HG02884 (cell line): ENCODE results near the gene TKT.
"Not testable (repeated sequence)": the region's sequence is repeated elsewhere in the genome, so short reads cannot be mapped to it uniquely, and the experiment has no call there.

Experiments used
- ATAC-seq: cut with Tn5 transposase; IDR thresholded peaks from one replicate; pipeline ENCODE4 v1.9.1; 2021; ENCODE audit warnings: mild to moderate bottlenecking, moderate library complexity; ENCODE audit not compliant: unreplicated experiment

The TKT gene

DNA sequence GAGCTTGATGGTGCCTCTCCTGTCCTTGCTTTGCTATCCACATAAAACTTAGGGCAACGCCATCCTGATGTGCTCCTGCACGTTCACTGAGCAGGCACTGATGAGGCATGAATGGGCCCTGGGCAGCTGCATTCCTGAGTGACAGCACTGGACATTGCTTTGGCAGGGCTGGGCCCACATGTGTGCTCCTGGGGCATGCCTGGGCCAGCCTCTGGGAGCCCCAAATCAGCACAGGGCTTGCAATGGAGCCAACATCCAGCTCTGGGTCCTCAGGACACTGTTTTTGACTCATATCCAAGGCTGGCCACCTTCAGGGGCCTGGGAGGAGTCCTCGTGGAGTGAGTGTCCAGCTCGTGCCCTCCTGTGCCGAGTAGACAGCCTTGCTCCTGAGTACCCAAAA is 5.9 kb upstream of the TKT start:
- ATAC-seq: no peak

GRCh38 chr3:53260286-53260785 is 4.5 kb upstream of the TKT start:
- no peak for ATAC-seq

DNA sequence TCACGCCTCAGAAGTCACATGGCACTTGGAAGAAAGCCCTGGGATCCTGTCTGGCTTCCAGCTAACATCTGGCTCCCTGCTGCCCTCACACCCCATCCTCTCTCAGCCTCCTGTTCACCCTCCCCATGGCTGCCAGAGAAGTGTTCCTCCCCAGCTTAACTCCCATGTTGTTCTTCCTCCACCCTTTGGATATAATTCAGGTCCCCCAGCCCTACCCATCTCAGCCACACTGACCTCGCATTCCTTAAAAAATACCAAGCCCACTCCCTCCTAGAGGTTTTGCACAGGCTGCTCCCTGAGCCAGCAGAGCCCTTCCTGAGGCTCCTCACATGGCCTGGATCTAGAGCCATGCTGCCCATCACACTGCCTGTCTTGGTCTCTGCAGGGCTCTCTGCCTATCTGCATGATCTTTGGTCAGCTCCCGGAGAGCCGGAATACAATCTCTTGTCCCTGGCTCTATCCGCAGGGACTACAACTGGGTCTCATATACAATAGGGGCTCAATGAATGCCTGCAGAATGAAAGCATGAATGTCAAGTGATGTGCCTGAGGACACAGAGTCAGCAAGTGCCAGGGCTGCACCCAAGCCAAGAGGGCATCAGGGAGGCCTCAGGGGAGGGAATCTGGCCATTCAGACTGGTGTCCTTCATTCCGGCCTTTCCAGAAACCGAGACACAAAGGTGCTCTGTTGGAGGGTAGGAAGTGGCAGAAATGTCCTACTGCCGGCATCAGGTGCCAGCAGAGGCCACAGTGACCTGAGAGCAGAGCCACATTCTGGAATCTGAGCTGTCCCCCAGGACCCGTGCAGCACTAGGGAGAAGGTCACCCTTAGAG is 3.8 kb upstream of the TKT start:
- ATAC-seq: no peak

DNA sequence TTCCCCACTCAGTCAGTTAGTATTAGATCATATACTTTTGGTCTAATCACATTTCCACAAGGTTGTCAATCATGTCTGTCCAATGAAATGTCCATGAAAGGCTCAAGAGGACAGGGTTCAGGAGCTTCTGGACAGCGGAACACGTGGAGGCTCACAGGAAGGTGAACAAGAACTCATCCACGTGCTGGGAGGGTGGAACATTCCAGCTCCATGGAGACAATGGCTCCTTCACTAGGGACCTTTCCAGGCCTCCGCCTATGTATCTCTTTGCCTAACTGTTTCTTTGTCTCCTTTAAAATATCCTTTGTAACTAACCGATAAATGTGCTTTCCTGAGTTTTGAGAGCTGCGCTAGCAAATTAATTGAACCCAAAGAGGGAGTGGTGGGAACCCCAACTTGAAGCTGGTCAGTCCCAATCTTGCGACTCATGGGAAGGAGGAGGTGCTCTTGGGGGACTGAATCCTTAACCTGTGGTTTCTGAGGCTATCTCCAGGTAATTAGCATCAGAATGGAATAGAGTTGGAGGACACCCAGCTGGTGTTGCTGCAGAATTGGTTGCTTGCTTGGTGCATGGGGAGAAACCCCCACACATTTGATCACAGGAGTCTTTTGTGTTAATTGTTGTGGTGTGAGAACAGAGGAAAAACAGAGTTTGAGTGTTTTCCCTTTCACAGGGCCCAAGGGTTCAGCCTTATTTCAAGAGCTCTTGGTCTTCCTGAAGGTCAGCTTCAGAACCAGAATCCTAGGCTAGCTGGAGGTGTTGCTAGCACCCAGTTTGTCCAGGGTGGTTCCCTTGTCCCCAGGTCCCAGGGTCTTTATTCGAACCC is 3.0 kb upstream of the TKT start:
- ATAC-seq: no peak

DNA sequence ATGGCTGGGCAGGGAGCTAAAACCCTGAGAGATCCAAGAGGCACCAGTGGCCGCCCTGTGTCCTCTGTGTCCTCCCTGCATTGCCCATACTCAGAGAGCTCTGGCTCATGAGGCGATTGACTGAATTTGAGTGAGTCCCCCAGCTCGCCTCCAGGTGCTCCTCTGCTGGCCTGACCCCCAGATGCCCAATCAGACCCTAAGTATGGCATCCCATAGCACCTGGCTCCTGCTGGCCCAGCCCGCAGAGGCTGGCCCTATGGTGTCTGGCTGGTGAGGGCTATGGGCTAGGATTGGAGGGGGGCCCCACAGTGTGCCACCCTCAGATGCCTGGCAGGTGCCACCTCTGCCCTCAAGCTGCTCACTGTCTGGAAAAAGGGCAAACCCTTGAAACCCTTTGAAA is 1.6 kb upstream of the TKT start:
- no peak for ATAC-seq

DNA sequence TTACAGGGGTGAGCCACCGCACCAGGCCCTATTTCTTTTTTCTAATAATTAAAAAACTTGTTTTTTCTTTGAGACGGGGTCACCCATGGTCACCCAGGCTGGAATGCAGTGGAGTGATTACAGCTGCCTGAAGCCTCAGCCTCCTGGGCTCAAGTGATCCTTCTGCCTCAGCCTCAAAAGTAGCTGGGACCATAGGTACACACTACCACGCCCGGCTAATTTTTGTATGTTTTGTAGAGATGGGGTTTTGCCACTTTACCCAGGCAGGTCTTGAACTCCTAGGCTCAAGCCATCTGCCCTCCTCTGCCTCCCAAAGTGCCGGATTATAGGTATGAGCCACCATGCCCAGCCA is 858 bp upstream of the TKT start:
- no peak for ATAC-seq

GRCh38 chr3:53255423-53255774 is 423 bp downstream of the TKT start:
- ATAC-seq: peak; percentile 37

DNA sequence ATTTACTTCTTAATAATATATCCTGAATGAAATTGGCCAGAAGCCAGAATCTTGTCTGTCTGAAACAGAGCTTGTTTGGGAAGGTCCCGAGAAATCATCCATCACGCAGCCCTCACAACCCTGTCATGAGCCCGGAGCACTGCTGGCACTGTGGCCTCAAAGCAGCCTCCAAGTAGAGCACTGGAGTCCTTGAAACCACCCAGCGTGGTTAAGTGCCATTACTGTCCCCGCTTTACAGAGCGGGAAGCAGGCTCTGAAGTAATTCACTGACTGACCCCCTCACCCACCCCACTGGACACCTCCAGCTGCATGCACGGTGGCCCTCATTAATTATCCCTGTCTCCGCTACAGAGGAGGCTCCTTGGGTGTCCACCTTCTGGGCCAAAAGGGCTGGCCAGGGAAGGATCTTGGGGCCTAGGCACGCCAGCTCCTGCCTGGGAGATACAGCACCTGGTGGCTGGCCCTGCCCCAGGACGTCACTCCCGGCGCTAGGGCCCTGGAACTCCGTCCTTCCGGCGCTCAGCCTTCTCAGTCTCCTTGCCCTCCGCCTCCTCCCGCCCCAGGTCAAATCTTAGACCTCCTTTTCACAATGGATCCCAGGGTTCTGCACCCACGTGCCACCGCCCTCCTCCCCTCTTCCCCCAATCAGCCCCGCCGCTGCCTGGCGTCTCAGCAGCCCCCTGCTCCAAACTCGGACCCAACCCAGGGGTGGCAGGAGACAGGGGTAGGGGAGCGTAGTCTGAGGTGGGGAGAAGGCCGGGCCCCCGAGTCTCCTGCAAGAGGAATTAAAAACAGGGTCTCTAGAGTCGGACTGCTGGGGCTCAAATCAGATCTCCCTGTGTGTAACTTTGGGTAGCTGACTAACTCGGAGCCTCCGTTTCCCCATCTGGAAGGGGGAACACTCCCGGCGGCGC is 1.1 kb downstream of the TKT start:
- no peak for ATAC-seq

DNA sequence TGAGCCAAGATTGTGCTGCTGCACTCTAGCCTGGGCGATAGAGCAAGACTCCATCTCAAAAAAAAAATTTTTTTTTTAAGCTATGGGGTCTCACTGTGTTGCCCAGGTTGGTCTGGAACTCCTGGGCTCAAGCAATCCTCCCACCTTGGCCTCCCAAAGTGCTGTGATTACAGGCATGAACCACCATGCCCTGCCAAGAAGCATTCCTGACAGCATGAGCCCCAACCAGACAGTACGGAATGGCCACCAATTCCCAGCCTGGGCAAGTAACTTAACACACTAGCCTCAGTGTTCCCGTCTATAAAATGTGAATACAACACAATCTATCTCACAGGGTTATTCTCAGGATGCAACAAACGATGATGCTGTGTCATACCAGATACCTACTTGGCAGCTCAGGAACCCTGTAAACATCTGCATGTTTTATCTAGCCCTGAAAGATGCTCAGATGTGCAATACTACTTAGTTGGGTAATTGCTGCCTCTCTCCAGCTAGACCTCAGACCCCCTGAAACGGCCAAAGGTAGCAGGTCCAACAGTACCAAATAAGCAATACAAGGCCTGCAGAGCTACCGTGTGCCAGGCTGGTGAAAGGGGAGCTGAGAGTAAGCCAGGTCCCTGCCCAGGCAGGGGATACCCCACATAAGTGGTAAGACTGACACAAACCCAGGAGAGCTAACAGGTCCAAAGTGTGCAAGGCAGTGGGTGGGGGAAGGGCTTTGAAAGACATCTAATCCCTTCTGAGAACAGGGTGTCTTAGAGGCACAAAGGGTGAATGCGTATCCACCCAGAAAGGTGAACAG is 1.9 kb downstream of the TKT start:
- no peak for ATAC-seq

- ATAC-seq: not testable (repeated sequence)
Observed at GRCh38 chr3:53252947-53253322, 2.9 kb downstream of the TKT start.

DNA sequence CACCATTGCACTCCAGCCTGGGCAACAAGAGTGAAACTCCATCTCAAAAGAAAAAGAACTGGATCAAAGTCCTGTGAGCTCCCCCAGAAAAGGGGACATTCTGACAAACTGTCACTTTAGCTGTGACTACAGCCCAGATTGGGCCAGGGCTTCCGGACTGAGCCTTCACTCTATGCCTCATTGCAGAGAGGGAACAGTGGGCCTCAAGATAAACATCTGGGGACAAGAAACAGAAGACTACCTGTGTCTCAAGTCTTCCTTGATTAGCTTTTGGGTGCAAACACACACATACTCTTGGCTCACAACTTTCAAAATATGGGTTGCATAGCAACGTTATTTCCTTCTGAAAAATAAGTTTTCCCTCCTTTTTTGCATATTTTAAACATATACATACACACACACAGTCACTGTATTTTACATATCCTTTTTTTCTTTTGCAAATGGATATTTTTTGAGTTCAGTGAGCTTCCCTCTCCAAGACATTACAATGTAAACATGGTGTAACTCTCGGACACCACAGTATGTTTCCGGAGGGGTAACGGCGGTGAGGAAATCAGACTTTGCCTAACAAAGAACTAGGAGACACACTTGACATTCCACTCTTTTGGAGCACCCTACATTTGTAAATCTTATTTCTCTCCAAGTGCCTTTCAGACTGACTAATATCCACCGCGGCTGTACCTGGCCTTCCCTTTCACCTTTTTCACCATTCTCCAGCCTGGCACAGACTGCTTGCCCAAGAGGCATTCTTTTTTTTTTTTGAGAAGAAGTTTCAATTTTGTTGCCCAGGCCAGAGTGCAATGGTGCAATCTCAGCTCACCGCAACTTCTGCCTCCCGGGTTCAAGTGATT is 3.5 kb downstream of the TKT start:
- ATAC-seq: no peak

DNA sequence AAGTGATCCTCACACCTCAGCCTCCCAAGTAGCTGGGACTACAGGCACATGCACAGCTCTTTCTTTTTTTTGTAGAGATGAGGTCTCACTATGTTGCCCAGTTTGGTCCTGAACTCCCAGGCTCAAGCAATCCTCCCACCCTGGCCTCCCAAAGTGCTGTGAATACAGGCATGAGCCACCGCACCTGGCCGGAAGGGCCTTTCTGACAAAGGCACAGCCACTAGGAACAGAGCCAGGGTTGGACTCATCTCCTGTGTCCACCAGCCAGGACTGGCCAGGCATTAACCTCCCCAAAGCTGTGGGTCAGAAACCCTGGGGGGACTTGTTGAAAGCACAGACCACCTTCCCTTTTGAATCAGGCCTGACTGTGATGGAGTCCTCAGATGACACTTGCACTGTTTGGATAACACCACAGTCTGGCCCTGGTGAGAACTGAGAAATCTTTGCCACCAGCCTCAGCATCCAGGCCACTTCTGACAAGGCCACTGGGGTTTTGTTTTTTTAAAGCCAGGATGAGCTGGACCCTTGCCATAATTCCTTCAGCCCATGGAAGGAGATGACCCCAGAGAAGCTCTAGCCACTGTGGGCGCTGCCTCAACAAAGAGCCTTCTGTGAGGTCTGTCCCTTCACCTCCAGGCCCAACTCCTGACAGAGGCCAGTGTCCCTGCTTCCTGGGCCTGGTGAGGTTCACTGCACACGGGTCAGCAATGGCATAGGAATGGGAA is 4.8 kb downstream of the TKT start:
- ATAC-seq: no peak

DNA sequence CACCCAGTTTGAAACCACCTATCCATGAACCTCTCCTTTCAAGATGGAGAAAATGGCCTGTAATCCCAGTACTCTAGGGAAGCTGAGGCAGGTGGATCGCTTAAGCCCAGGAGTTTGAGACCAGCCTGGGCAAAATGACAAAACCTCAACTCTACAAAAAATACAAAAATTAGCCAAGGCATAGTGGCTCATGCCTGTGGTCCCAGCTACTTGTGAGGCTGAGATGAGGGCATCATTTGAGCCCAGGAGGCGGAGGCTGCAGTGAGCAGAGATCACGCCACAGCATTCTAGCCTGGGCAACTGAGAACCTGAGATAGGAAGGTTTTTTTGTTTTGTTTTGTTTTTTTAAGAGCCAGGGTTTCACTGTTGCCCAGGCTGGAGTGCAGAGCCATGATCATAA is 5.4 kb downstream of the TKT start:
- ATAC-seq: no peak

GRCh38 chr3:53248161-53248560 is 7.7 kb downstream of the TKT start:
- no peak for ATAC-seq

DNA sequence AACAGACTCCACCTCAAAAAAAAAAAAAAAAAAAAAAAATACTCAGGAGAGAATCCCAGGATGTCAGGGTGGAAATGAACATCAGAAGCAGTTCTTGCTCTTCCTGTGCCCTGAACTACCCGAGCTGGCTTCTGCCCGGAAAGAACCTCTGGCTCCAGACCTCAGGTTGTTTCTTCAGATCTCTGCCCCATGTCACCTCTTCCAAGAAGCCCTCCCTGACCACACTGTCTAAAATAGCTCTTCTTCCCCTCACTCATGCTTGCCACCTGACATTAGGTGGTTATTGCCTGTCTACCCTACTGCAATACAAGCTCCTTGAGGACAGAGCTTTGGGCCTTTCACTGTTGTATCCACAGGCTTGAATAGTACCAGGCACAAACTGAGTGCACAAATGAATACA is 8.2 kb downstream of the TKT start:
- no peak for ATAC-seq

- ATAC-seq: no peak
Observed at GRCh38 chr3:53244271-53244670, 11.6 kb downstream of the TKT start.

DNA sequence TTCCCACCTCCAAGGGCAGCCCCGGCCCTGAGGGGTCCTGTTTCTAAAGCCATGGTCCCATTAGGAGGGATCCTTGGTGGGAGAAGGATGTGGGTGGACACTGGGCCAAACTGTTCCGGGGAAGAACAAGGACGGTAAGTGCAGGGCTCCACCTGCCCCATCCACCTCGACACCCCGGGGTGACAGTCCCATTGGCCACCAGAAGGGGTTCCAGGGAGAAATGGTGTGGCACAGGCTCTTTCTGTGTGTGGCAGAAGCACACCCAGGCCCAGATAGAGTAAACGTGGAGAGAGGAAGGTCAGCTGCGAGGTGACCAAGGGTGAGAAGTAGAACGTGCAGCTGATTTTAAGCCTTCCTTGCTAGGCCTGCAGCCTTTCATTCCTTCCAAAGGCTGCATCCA is 12.0 kb downstream of the TKT start:
- ATAC-seq: no peak

- no peak for ATAC-seq
Observed at GRCh38 chr3:53243165-53243564, 12.7 kb downstream of the TKT start.

DNA sequence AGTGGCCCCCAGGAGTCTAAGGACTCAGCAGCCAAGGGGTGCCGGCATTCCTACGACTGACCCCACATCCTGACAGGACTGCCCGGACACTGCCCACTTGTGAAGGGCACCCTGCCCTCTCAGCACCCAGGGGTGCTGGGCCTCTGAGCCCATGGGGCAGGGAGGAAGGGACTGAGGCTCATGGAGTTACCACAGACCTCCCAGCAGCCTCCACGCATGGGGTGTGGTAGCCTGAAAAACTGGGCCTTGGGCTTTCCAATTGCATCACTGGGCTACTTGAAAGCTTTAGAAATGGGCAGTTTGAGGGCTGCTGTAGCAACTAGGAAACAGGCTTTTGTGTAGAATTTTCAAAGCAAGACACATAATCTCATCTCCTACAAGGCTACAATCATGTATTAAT is 13.2 kb downstream of the TKT start:
- ATAC-seq: no peak
